Activated CD4-positive, alpha-beta T cell treated with anti-CD3 and anti-CD28 coated beads for 1 hour (primary cell): Measurements from ENCODE around the gene COBL.

Experiments
- DNase-seq: peaks from one replicate; pipeline ENCODE4 v3.0.0-alpha.2; 2020

The COBL gene

DNA sequence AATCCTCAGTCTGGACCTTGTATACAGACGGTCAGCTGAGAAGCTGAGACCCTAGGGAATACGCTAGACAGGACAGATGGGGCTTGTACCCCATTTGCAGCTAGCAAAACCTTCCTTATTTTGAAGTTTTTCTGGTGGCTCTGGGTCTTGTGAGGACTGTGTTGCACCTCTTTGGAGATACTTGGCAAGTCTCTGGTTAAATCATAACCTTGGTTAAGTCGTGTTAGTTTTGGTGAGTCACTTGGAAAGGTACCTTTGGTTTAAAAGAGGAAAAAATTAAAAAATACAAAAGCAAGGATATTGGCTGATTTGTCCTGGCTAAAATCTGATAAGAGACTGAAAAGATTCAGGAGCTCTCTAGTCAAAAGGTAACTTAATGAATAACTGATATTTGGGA, 140.6 kb downstream of the COBL start:
- no peak for DNase-seq

DNA sequence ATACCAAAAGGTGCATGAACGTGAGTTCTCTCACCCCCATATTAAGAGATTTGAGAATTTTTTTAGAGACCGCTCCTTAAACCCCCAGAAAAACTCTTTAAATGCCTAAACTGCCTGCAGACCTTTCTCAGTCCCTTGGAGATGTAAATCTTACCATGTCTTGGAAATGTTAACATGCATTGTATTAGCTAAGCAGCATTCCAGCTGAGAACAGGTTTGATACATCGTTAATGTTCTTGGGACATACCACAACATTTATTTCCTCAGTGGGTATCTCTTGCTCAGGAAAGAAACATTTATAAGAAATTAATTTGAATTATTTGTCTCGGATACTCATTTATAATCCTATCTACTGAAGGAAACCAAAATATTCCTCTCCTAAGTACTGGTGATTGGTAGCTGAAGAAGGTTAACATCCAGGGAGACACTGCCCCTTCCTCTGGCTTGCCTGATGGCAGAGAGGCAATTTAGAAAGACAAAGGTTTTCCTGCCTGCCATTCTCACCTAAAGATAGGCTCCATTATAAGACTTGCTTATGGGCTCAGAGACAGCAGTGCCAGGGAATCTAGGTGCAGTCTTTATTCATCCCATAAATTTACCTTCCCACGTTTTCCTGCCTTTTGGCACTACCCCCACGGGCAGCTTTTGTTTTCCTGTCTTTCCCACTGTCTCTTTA, 141.2 kb downstream of the COBL start:
- DNase-seq, result no peak

DNA sequence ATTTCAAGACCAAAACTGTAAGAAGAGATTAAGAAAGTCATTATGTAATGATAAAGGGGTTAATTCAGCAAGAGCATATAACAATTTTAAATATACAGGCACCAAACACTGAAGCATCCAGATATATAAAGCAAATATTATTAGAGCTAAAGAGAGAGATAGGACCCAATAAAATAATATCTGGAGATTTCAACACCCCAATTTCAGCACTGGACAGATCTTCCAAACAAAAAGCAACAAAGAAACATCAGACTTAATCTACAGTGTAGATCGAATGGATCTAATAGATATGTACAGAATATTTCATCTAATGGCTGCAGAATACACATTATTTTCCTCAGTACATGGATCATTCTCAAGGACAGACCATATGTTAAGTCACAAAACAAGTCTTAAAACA, 151.3 kb downstream of the COBL start:
- DNase-seq, result no peak

DNA sequence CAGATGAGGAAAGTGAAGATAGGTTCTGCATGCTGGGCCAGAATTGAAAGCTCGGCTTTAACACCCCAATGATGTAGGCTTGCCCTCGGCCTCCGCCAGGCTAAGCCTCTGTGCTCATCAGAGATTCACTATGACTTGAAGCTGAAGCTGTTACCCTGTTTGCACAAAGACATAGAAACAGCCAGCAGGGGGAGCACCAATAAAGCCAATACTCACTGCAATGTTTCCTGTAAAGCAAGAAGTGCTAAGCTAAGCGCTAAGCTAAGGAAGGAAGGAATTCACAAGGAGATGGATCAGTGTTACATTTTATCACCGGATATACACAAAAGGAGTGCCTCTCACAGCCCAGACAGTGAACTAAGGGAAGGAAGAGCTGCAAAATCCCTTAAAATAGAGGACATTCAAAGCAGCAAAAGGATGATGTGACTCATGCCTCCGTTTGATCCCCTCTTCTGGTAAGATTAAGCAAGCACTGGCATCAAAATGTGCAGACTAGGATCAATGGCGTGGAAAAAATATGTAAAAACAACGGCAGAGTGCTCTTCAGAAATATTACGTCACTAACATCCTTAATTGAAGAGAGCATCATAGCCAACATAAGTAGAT, 153.8 kb downstream of the COBL start:
- peak; percentile 23 for DNase-seq

DNA sequence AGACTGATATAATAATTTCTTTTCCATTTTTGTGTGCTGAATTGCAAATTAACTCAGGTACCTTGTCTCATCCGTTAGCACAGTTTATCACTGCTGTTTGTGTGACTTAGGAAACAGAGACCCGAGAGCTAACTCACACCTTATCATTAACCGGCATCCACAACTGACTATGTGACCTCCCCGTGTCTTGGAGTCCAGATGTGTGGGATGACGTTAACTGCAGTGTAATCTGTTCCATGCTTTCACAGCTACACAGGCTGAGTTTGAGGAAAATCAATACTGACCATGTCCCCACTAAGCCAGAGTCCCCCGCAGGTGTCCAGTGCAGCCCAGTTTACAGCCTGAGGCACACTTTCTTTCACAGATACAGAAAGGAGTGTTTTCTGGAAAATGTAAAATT, 154.7 kb downstream of the COBL start:
- no peak for DNase-seq

- peak; percentile 25 for DNase-seq
Measured at GRCh38 chr7:51160990-51161615, 155.5 kb downstream of the COBL start.

- no peak for DNase-seq
Measured at GRCh38 chr7:51160411-51160810, 156.2 kb downstream of the COBL start.

DNA sequence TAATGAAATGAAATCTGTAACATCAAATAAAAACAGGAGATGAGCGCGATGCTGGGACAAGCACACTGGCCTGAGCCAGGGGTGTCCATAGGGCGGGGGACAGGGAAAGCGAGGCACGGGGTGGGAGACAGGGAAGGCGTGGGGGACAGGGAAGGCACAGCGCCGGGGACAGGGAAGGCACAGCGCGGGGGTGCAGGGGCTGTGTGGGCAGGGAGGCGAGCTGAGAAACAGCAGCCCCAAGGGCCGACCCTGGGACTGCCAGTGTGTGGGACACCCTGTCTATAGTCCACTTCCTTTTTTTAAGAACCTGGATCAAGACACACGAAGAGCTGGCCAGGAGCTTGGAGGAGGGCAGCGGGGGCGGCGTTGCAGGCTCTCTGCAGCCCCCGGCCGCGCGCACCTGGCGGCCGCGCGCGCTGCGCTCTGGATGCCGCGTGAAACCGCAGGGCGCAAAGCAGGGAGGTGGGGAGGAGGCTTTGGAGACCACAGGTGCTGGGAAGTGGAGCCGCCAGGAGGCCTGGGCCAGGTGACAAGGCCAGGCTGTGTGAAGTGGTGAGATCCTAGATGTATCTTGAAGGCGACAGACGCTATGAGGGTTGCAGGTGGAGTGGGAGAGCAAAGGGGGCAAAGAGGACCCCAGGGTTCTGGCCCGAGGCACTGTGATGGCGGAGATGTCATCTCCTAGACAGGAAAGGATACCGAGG, 157.7 kb downstream of the COBL start:
- DNase-seq, result no peak

GRCh38 chr7:51158211-51158610, 158.4 kb downstream of the COBL start:
- DNase-seq, result no peak

- DNase-seq, result no peak
Measured at GRCh38 chr7:51154201-51154600, 162.4 kb downstream of the COBL start.

DNA sequence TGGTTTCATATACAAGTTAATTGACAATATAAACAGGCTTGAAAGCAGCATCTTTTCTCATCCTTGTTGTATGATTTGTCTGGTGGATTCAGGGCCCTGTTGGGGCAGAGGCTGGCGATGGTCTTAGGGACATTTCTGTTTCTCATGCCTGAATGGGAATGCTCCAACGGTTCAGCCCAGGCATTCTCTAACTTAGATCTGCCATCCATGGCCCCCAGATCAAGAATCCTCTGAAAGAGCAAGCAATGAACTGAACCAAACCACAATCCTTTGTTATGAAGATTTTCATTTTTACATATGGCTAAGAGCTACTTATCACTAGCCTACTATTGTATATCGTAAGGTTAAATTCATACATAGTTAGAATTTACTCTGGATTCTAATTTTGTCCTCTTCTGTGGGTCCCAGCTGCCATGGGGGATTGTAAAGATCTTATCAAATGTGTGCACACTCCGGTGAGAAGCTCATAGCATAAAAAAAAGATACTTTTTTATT, 163.9 kb downstream of the COBL start:
- no peak for DNase-seq

GRCh38 chr7:51151455-51151854, 165.2 kb downstream of the COBL start:
- DNase-seq, result no peak

- DNase-seq, result no peak
Measured at GRCh38 chr7:51150193-51150592, 166.4 kb downstream of the COBL start.

DNA sequence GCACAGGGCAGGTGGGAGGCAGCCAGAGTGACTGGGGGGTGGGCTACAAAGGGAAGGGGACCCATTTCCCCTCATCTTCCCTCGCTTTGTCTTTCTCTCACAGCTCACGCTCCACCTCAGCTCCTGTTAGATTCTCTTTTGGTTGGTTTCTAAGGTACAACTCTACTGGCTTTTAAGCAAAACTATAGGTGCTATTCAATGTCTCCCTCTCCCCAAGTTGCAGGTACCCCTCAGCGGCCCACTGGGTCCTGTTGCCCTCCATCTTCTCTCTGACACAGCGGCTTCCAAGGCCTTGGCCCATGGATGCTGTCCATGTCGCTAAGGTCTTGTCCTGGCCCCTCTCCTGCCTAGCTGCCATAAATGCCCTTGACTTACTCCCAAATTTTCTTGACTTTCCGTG, 168.4 kb downstream of the COBL start:
- DNase-seq, result no peak

DNA sequence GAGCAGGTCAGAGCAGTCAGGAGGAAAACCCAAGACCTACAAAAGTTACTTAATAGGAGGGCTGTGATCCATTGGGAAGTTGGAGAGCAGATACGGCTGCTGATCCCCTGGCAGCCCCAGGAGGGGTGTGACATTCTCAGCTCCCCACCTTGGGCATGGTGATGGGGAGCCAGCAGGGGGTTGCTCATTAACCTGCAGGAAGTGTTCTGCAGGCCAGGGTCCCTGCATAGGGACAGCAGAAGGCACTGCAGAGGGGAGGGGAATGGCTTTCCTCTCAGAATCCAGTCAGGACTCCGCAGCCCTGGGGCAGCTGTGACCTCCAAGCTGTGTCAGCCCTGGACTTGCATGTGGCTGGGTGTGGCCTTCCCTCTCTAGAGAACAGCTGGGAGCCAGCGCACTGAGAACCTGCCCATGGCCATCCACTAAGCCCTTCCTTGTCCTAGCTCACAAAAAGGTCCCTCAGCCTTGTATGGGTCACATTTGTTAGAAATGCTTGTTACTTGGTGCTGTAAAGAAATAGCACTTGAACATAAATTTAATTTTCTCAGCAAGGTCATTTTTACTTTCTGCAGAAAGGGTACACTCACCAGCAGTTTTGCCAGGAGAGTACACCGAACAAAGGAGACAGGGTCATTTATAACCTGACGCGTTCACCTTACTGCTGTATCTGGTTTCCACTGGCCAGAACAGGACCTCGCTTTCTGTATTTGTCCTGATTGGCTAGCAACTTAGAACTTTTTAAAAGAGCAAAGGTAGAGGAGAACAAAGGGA, 169.6 kb downstream of the COBL start:
- DNase-seq, result no peak

- DNase-seq, result no peak
Measured at GRCh38 chr7:51144178-51144577, 172.4 kb downstream of the COBL start.

DNA sequence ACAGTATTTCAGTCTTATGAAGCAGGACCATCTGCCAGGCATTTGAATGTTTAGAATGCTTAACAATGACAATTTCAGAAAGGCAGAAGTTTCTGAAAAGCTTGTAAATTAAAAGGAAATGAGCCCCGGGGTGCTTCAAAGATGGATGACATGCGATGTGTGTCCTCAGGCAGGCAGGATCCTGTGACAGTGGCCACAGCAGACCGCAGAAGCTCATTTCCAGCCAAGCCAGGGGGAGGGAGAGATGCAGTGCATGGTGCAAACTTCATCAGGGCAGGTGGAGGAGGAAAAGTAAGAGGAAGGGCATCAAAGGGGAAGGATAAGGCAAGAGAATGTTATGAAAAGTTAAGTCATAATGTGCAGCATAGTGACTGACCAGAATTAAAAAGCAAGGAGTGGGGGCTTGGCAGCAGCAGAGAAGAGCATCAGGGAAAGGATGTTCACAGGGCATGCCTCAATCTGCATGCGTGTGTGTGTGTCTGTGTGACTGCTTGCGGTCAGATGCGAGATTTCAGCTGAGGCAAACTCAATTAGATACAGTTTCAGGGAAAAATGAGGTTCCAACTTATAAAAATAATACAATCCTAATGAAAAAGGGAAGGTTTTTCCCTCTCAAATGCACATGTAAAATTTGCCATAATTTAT, 173.7 kb downstream of the COBL start:
- DNase-seq, result no peak

DNA sequence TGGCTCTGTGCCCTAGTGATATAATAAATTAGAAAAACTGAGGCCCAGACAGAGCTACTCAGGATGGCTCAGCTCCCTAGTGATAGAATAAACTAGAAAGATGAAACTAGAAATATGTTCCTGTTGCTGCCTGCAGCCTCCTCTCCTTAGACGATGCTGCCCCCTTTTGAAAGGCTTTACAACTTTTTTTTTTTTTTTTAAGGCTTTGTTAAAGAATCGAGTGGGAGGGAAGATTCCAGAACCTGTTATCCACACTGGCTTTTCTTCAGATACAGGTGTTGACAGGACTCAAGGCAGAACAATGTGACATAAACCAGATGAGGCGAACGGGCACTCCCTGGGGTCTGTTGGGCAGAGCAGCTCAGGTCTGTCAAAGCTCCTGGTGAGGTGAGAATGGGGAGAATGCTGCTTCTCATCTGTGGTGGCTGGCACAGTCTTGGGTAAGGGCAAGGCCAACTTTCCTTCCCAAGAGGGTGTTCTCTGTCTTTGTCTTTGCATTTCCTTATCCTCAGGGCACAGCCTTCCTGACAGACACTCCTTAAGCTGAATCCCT, 175.1 kb downstream of the COBL start:
- no peak for DNase-seq

DNA sequence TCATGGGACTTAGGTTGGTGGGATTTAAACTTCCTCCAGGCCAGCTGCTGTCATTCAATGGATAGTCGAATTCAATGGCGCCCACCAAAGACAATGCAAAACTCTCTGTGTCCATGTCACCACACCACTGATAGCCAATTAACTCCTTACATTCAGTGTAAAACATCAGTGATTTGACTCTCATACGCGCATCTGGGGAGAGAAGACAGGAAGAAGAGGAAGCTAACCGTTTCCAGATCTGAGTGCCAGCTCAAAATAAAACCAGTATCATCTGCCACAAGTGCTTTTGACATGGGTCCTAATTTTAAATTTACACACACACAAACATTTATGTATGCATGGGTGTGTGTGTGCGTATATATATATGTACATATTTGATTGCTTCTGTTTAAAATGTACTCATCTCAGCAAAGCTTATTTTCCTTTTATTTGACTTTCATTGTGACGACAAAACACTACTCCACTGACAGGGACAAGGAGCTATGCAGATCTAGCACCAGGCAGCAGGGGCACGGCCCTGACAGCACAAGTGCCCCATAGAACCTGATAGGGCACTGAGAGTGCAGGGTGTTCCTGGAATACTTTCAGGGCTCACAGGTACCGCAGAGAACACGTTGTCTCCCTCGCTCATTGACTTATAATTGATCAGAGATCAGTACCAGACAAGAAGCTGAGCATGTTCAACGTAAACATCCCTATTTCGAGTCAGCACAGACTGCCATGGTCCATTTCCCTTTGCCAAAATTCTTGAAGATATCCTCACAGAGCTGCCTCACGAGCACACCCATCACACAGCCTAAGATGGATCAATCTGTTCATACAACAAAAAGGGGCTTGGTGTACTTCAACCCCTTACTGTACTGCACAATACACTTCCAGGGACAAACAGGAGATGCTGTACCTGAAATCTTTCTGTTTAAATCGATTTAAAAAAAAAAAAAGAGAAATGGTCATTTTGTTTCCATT, 176.1 kb downstream of the COBL start:
- DNase-seq, result no peak

- no peak for DNase-seq
Measured at GRCh38 chr7:51139796-51140195, 176.8 kb downstream of the COBL start.
